GM12891 (cell line): Measurements from ENCODE around the gene MIP.
"Not testable (repeated sequence)": the region's sequence is repeated elsewhere in the genome, so short reads cannot be mapped to it uniquely, and the experiment has no call there.

Experiments
- DNase-seq: peaks from one replicate; pipeline ENCODE4 v3.0.0; 2011; ENCODE audit warnings: low spot score; ENCODE audit not compliant: insufficient read length
- FAIRE-seq: peaks from 2 replicates; lab custom pipeline; 2011; peaks lifted over from hg19 to GRCh38; lab: Jason Lieb, UNC
- PAX5 ChIP-seq: IDR thresholded peaks from 2 replicates; pipeline ENCODE4 v1.6.1; 2011; ENCODE audit warnings: low read length, moderate library complexity, mild to moderate bottlenecking; ENCODE audit not compliant: insufficient read depth, severe bottlenecking
- POLR2A ChIP-seq: IDR thresholded peaks from 2 replicates; pipeline ENCODE4 v1.6.1; 2011; ENCODE audit warnings: low read depth, low read length, control low read depth
- POLR2AphosphoS5 ChIP-seq: IDR thresholded peaks from 2 replicates; pipeline ENCODE4 v1.6.1; 2011; ENCODE audit warnings: low read depth, low read length, control low read depth
- POU2F2 ChIP-seq: IDR thresholded peaks from 2 replicates; pipeline ENCODE4 v1.6.1; 2011; ENCODE audit warnings: low read depth, mild to moderate bottlenecking, control low read depth, low read length, moderate library complexity
- SPI1 ChIP-seq: IDR thresholded peaks from 2 replicates; pipeline ENCODE4 v1.6.1; 2011; ENCODE audit warnings: low read depth, low read length, control low read depth
- TAF1 ChIP-seq: IDR thresholded peaks from 2 replicates; pipeline ENCODE4 v1.6.1; 2011; ENCODE audit warnings: low read depth, low read length, control low read depth

Gene MIP

DNA sequence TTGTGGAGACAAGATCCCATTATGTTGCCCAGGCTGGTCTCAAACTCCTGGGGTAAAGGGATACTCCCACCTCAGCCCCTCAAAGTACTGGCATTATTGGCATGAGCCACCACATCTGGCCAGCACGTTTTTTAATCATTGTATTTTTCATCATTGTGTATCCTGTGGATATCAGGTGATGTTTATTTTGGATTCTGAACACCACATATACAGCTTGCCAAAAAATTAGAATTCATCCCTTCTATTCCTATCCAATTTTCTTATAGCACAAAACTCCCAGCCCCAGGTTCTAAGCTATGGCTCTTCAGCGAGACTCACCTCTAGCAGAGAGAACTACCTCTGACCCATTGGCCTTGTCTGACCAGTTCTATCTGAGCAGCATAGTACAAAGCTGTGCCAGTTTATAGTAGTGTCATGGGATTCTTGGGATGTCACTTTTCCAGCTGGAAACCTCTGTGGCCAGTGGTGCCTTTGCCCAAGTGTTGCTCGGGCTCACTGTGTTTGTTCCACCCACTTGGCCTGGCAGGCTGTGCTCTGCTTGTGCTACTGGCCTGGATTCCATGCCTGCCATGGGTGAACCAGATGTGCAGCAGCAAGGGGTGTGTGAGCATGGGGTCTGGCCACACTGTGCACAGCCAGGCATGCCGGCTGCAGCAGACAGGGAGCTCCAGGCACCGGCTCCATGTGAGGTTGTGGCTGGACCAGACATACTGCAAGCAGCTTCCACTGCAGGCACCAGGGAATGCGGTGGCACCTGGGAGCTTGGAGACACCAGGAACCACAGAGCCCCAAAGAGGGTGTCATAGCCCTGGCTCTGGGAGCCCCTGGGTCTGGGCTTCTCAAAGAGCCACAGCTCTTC is 42.4 kb downstream of the MIP start:
- no peak for DNase-seq
- no peak for FAIRE-seq
- no peak for TF ChIP-seq PAX5
- no peak for TF ChIP-seq POU2F2
- no peak for TF ChIP-seq POLR2AphosphoS5
- no peak for TF ChIP-seq TAF1
- no peak for TF ChIP-seq POLR2A
- TF ChIP-seq SPI1 = no peak

DNA sequence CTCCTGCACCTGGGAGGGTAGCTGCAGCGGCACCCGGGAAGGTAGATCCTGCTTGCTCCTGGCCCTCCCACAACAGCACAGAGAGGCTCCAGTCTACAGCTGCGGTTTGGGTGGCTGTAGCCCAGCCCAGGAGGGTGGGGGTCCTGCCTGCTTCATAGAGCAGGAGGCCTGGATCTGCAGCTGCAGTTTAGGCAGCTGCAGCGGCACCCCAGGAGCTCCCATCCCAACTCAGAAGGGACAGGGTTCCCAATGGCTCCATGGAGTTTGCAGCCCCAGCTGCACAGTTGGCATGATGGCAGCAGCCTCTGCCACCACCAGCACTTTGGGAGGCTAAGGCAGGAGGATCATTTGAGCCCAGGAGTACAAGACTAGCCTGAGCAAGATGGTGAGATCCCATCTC is 43.7 kb downstream of the MIP start:
- TF ChIP-seq POLR2A (no peak), TAF1 (no peak), POLR2AphosphoS5 (no peak), SPI1 (no peak), POU2F2 (no peak), PAX5 (no peak)
- no peak for FAIRE-seq
- no peak for DNase-seq

DNA sequence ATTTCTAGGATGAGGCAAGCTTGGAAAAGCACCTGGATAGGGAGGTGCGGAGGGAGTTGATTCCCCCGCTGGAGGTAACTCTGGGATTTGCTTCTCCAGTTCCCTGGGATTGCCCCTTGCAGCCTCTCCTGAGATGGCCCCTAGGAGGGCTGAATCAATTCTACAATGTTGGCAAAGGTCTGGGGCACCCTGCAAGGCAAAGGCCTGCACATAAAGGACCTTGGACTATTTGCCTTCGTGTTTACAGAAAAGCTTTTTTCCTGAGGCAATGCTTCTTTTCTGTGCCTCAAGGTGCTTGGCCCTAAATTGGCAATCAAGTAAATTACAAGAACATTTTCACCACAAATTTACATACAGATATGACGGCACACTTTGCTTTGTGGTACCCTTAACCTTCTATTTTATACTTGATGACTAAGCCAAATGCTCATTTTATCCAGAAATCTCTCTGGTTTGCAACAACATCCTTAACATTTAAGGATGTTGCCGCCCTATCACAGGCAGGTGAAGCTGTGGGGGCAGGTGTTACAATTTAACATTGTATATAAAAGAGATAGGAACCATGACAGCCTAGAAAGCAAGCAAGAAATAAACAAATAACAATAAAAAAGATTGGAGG is 45.5 kb downstream of the MIP start:
- DNase-seq = no peak
- FAIRE-seq = no peak
- no peak for TF ChIP-seq POU2F2
- TF ChIP-seq PAX5 = no peak
- TF ChIP-seq POLR2AphosphoS5 = no peak
- TF ChIP-seq SPI1 = no peak
- no peak for TF ChIP-seq POLR2A
- TF ChIP-seq TAF1 = no peak

DNA sequence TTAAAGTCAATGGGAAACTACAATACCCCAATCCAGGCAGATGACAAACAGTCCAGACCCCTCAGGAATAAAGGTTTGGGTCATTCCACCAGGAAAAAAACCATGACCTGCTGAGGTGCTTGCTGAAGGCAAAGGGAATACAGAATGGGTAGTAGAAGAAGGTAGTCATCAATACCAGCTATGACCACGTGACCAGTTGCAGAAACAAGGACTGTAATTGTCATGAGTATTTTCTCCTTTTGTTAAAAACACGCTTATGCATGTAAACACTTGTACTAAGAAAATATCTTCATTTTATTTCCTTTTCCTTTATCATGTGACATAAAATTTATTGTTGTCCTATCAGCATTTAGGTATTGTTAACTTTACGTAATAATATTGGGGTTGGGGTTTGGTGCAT is 50.2 kb downstream of the MIP start:
- FAIRE-seq, DNase-seq: not testable (repeated sequence)

DNA sequence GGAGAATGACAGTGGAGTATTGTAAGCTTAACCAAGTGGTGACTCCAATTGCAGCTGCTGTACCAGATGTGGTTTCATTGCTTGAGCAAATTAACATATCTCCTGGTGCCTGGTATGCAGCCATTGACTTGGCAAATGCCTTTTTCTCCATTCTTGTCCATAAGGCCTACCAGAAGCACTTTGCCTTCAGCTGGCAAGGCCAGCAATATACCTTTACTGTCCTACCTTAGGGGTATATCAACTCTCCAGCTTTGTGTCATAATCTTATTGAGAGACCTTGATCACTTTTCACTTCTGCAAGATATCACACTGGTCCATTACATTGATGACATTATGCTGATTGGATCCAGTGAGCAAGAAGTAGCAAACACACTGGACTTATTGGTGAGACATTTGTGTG is 52.8 kb downstream of the MIP start:
- FAIRE-seq, DNase-seq: not testable (repeated sequence)

DNA sequence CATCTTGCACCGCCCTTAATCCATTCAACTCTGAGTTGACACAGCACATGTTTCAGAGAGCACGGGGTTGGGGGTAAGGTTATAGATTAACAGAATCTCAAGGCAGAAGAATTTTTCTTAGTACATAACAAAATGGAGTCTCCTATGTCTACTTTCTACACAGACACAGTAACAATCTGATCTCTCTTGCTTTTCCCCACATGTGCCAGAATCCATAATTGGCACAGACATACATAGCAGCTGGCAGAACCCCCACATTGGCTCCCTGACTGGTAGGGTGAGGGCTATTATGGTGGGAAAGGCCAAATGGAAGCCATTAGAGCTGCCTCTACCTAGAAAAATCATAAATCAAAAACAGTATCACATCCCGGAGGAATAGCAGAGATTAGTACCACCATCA is 53.3 kb downstream of the MIP start:
- not testable (repeated sequence) for FAIRE-seq, DNase-seq
